Effector CD4-positive, alpha-beta T cell (primary cell): ENCODE results near the gene GLCCI1.

Source experiments
- DNase-seq: peaks from one replicate; pipeline ENCODE4 v3.0.0-alpha.2; 2020

The GLCCI1 gene

DNA sequence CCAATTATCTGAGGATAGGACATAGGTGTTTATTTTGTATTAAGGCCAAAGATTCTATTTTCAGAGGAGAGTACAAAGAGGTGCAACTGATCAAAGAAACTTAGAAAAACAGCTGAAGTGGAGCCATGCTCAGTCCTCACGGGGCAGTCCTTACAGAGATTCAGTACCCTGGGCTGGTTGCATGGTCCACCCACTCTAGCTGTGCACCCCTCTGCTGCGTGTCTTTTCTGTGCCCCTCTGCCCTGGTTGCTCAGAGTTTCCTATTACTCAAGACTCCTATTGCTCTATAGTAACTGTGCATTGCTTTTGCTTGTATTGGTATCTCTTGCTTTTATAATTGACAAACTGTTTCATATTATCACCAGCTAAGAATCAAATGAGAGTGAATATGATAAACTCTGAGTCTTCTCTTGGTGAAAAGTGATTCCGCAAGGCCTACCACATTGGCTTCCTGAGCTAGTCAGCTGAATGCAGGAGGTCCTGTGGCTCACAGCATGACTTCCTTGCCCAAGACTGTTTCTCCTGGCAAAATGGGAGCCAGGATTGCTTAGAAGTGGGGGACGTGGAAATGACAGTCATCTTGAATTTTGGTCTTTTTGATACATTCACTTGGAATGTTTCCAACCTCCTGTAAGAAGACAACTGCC, 137.0 kb downstream of the GLCCI1 start:
- no peak for DNase-seq

DNA sequence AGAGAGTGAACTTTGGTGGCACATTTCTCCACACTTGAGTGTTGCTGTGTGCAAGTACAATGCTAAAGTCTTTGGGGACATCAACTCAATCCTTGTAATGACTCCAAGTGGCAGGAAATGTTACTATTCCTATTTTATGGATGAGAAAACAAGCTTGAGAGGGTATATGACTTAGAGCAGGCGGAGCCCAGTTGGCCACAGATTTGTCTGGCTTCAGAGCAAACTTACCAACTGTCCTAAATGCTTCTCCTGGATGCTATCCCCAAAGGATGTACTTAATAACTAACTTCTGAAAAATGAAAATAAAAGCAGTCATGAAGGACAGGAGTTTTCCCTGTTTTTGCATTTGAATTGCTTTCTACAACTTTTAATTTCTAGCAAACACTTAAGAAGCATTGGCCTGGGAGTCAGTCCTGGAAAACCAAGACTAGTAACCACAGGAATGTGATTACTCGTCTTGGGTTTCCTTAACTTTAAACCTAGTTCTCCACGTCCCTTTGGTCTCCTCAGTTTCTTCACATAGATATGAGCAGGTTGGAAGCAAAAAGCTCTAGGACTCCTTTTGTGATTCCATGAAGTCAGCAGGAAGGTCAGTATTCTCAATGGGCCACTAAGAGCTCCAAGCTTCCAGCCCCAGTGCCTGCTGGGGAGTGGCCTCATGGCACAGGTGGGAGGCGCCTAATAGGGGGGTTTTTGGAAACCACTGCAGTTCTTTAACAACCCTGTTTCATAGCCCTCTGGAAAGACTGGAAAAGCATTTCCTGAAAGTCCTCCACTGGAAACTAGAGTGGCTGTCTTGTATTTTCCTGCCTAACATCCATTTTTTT, 140.8 kb downstream of the GLCCI1 start:
- DNase-seq, result no peak

DNA sequence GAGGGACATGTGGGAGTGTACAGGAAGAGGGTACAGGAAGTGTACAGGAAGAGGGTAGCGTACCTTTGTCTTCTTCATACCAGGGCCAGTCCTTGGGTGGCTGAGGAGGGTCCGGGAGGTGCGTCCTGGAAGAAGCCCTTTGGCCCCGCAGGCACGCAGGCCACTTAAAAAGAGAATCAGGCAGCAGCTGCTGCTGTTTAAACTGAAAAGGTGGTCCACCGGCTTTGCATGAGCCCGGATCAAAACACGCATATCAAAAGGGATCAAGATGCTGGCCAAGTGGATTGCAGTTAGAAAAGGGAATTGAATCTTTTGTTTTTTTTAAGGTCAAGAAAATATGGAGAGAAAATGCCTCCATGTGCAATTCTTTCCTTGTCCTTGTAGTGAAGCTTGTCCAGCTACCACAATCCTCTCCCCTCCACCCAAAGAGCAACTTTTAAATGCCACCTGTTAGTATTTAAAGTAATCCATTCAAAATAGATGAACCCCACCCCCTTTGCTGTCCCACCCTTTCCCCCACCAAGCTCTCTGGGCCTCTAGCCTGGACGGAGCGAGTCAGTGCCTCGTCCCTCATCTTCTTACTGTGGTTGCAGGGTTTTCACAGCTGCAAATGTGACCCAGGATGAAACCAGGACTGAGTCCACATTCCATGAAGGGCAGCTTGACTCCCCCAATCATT, 142.8 kb downstream of the GLCCI1 start:
- DNase-seq, result no peak

DNA sequence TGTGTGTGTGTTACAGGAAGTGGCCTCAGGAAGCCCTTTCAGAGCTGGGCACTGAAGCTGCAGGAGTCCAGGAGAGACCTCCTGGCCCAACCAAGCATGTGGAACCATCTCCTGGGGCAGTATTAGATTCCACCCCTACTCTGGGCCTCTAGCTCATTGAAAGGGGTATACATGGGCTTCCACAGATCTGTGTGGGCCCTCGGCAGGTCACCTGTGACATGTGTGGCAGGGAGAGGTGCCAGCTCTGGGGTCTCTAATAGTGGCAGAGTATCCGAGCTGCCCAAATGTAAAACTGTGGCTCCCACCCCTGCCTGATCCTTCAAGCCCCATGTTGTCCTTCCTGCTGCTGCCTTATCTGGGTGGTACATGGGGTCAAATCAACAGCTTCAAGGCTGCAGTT, 144.1 kb downstream of the GLCCI1 start:
- no peak for DNase-seq

DNA sequence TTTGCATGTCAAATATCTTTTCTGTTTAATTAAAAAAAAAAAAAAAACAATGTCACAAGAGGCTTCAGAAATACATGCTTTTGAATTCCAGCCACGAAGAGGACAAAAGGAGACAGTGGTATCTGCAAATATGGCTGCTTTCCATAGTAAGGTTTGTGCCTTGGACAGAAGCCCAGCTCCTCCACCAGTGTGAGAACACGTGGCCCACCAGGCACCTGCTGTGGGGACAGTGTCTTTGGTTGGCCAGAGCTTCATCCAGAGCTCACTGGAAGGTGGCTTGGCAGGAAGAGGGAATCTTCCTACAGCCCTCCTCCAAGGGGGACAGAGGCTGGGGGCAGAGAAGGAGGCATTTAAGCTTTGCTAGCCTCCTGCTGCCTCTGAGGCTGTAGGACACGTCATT, 144.6 kb downstream of the GLCCI1 start:
- no peak for DNase-seq

DNA sequence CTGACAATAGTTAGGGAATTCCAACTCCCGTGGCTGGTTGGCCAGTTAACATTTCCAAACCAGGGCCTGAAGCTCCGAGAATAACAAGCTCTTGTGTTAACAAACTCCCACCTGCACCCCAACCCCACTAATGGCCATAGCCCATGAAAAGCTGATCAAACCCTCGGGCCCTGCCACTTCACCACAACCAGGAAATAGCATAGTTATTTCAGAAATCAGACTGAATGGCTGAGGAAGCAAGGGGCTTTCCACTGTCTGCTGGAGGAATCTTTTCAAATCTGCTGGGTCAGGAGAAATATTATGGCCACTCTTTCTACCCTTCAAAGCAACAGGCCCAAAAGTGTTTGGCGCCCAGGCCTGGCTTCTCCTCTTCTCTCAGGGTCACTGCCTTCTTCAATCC, 145.6 kb downstream of the GLCCI1 start:
- DNase-seq, result no peak

DNA sequence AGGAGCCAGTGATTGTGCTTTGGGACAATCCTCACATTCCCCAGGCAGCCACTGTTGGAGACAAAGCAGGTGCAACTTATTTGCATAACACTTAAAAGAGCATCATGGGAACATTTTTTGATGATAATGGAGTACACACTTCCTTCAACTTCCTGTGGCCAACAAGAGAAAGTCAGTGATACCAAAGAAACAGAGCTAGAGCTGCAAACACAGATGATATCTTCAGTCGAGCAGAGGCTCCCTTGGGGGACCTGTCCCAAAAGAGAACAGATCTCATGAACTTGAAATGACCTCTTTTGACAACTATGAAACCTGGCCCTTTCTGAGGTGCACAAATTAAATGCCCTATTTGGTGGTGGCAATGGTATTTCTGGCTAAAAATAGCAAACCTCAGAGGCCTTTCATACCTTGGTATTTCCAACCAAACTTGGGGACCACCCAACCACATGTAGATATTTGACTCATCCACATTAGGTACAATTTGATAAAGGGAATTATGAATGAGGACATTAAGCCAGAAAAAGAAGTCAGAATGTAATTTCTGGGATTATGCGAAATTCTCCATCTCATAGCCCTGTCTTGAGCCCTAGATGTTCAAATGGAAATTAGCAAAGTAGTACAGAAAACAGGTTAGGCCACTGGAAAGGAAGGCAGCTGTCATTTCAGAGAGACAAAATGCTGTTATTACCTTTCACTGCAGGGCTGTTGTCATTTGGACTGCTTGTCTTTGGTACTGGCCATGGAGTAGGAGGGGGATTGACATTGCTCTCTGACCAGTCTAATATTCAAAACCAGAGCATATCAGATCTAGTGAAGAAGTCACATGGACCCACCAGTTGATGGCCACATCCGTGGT, 147.2 kb downstream of the GLCCI1 start:
- no peak for DNase-seq

DNA sequence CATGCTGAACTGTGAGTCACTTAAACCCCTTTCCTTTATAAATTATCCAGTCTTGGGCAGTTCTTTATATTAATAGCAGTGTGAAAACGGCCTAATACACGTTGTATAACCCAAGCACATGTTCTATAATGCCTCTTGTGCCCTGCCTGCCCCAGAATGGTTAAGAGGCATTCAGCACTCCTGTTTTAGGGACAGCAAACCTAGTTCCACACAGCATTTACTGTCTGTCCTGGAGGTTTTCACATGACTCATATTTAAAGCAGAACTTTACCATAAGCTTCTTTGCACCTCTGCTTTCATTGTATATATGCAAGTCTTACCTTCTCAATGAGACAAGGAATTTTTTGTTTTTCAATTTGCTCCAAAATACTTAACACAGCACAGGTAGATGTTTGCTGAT, 148.6 kb downstream of the GLCCI1 start:
- no peak for DNase-seq

DNA sequence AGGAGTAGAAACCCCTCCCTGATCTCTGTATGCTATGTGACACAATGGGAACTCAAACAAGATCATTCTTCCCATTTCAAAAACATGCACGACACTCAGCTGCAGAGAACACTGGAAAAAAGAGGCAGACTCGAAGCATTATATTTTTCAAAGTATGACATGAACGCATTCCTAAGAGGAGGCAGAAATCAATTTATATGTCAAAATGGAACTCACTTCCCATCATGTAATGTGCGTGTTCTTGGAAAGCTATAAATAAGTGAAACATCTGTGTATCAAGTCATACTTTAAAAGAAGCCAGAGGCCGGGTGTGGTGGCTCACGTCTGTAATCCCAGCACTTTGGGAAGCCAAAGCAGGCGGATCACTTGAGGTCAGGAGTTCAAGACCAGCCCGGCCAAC, 150.7 kb downstream of the GLCCI1 start:
- no peak for DNase-seq

DNA sequence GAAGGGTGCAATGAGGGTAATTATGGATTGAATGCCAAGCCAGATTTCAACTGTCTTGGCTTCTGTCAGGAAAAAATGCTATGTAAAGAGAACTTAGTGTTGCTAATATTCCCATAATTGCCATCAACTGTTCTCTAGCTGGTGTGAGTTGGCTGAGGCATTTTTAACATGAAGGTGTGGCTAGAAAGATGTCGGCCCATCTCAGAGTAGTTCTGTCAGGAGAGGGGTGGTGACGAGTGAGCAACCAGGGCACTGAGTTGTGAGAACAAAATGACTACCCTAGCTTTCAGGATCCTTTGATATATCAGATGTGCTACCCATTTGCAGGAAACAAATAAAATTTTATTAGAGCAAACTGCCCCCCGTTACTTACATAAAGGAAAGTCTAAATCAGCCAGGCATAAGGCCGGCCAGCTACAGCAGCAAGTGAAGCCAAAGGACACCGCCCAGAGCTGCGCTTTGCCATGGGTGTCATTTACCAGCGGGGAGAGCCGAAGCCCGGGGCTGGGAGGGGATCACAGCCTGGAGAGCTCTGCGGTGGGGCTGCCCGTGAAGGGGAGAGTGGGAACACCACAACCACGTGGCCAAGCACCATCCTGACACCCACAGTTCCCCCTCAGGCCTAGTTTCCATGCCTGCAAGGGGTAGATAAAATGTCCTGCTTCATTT, 151.9 kb downstream of the GLCCI1 start:
- no peak for DNase-seq

DNA sequence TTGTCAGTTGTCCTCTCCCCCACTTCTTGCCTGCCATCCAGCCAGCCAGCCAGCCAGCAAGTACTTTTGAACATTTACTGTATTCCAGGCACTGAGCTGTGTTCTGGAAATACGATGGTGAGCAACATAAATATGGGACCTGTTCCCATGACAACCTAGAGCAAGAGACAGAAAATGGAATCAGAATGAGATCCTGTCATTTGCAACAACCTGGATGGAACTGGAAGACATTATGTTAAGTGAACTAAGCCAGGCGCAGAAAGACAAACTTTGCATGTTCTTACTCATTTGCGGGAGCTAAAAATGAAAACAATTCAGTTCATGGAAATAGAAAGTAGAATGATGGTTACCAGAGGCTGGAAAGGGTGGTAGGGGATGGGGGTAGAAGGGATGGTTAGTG, 152.6 kb downstream of the GLCCI1 start:
- no peak for DNase-seq

DNA sequence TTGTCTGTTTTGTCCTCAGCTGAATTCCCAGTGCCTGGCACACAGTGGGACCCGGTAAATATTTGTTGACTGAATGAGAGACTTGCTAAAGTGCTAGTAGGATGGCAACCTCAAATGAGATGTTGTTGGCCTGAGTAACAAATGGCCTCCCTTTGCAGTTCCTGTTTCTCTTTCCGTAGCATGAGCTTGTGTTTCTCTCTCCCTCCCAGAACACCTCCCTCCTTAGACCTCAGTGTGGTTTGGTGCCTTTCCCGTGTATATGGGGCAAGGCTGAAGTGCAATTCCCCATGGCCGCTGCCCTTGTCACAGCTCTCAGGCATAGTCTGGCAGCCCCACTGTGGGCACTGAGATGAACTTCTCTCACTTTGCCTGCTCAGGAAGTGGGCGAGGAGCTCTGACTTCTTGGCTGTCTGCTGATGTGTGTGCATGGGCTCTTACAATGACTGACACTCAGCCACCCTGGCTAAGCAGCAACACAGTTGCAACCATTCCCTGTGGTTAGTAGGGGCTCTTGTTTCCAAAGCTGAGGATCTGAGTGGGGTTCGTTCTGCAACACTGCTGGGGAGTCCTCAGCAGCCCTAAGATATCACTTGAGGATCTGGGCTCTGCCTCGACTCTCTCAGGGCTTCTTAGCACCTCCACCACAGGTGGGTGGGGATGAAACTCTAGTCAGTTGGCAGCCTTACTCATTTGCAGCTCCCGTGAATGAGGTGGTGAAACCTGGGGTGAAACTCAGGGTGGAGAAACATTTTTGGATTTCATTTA, 157.3 kb downstream of the GLCCI1 start:
- peak; percentile 74 for DNase-seq

DNA sequence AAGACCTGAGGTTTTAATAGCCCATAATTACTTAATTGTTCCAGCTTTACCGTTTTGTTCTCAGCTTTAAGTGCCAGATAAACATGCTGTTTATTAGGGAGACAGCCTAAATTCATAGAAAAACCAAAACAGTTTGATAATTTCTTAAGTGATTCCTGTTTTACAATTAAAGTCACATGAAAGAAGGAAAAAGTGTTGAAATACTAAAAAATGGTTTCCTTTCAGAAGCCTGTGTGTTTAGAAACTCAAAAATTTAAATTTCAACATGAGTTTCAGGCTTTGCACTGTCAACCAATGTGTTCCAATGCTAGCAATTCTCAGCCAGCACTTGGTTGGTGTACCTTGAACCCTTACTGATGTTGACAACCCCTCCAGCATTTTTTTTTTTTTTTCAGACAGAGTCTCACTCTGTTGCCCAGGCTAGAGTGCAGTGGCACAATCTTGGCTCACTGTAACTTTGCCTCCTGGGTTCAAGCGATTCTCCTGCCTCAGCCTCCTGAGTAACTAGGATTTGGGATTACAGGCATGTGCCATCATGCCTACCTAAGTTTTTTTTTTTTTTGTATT, 158.1 kb downstream of the GLCCI1 start:
- no peak for DNase-seq

DNA sequence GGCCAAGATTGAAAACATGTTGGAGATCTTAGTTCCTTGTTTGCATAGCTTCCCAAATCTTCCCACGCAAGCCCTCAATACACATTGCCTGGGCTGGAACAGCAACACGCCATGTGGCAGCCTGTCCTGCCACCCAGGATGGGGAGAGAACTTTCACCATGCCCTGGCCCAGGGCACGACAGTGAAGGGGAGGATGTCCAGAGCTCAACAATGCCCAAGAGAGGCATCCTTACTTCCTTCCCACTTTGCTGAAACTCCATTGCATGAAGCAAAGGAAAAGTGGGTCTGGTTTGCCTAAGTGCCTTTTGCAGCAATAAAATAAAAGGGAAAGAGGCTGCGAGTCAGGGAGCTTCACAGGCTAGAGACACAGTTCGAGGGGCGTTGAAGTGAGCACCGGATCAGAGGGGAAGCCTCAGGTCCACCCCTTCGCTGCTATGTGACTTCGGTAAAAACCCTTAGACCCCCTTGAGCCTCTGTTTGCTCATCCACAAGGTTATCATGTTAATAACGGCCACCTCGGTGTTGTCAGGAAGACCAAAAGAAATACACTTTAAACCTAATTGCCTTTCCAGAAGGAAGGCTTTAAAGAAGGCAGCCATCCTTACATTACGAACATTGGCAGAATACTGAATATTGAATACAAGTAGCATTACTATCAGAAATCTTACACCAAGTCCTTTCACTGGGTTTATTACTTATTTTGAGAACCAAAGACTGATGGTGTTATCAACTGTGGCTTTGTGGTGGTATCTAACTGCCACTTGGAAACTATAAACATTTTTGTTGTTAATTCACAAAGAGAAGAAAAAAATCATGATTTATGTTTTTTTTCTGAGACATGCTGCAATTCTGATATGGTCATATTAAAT, 160.1 kb downstream of the GLCCI1 start:
- DNase-seq, result no peak

DNA sequence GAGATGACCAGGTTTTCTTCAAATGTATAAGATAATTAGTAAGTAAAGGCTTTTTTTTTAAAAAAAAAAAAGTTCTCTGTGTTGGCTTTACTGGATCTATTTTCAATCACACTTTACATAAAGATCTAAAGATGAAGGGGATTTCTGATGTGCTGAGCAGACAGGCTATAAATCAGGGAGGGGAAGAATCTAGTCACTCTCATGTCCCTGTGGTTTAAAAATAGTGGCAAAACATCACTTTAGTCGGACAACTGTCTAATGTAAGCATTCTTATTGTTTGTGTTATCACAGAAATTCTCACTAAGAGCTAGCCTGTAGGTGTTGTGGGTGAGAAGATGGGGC, 160.7 kb downstream of the GLCCI1 start:
- no peak for DNase-seq

DNA sequence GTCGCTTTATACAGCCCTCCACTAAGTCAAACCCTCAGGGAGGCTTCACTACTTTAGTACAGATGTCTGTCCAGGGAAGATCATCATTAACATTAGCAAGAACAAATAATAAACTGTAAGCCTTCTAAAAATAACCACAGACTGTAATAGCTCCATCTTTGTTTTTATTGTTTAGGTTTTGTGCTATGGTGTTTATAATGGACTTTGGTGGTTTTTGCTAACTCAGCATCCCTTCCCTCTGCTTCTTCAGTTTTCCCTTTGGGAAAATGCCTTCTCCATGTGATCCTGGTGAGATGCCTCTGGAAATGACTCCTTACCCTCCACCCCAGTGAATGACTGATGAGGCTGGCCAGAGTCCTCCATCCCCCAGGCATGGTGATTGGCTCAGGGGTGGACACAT, 162.1 kb downstream of the GLCCI1 start:
- no peak for DNase-seq

DNA sequence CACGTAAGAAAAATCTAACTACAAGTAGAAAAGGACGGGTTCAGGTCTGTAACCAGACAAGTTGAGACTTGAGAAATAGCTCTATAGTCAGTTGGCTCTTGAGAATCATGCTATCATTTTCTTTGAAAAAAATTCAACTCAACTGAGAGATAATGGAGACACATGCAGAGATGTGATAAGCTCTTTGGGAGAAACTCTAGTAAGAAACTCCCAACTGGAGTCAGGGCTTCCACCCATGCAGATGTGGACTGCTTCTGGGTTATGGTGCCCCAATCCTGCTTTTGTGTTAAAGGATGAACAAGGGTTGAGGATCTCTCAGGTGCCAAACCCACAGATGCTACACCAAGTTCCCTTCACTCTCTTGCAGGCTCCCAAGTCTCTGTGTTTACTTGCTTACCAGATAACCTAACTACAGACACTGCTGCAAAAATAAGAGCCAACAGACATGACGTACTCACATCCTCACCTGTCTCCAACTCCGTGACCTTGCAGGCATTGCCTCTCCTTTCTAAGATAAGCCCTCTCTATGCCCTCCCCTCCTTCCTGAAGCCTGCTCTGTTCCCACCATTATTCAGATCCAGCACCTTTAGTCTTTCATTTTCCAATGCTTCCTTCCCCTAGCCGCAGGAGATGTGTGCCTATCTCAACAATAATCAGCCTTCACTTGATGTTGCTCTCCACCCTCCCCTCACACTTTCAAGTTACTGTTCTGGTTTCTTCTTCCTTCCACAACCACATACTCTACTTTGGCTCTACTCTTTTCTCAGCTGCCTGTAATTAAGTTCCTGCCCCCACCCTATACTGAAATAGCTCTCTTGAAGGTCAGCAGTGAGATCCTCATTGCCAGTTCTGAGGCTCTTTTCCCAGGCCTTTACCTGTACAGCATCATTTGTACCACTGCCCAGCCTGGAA, 163.4 kb downstream of the GLCCI1 start:
- peak; percentile 61 for DNase-seq

DNA sequence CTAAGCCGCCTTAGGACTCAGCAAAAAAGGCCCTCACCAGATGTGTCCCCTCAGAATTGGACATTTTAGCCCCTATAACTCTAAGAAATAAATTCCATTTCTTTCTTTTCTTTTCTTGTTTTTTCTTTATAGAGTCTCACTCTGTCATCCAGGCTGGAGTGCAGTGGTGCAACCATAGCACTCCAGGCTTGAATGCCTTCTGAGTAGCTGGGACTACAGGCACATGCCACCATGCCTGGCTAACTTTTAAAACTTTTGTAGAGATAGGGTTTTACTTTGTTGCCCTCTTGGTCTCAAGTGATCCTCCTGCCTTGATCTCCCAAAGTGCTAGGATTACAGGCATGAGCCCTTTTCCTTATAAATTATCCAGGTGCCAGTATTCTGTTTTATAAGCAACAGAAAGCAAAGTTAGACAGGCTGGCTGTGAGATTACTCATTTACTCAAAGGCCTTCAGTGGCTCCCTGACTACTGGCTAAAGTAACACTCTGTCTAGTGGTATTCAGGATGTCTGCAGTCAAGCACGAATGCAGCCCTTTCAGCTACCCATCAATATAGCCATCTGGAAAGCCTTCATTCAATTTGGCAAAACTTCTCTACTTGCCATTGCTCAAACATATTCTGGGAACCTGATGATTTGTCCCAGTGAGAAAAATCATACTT, 164.7 kb downstream of the GLCCI1 start:
- DNase-seq, result no peak
